Brain microvascular endothelial cell (primary cell): ENCODE results near the gene LPIN3.

Experiments
- DNase-seq: peaks from one replicate; pipeline ENCODE4 v3.0.0-alpha.2; 2020
- H3K27ac ChIP-seq: fragments of 250-450 bp; sonication (Bioruptor Pico); 2 replicates; pipeline ENCODE4 v1.5.1; 2020; ENCODE audit warnings: mild to moderate bottlenecking, moderate library complexity
- H3K27me3 ChIP-seq: fragments of 250-450 bp; sonication (Bioruptor Pico); replicated peaks from 2 replicates; pipeline ENCODE4 v1.5.1; 2020; ENCODE audit warnings: mild to moderate bottlenecking
- H3K36me3 ChIP-seq: fragments of 250-450 bp; sonication (Bioruptor Pico); replicated peaks from 2 replicates; pipeline ENCODE4 v1.5.1; 2020; ENCODE audit warnings: mild to moderate bottlenecking
- H3K4me3 ChIP-seq: 2 replicates; pipeline ENCODE4 v1.5.1; 2011; ENCODE audit warnings: low read depth, mild to moderate bottlenecking, control low read depth, low read length, moderate library complexity
- CTCF ChIP-seq: IDR thresholded peaks from 2 replicates; pipeline ENCODE4 v1.5.1; 2011; ENCODE audit warnings: low read depth, mild to moderate bottlenecking, moderate library complexity, low read length, control low read depth, inconsistent platforms; ENCODE audit errors: missing control alignments
- in situ Hi-C: cut with HindIII; loops from 2 replicates; pipeline ENCODE4 v1.10.0; 2017; ENCODE audit warnings: low sequenced_read_pairs, low pct_ligation_motif_present

LPIN3 gene

DNA sequence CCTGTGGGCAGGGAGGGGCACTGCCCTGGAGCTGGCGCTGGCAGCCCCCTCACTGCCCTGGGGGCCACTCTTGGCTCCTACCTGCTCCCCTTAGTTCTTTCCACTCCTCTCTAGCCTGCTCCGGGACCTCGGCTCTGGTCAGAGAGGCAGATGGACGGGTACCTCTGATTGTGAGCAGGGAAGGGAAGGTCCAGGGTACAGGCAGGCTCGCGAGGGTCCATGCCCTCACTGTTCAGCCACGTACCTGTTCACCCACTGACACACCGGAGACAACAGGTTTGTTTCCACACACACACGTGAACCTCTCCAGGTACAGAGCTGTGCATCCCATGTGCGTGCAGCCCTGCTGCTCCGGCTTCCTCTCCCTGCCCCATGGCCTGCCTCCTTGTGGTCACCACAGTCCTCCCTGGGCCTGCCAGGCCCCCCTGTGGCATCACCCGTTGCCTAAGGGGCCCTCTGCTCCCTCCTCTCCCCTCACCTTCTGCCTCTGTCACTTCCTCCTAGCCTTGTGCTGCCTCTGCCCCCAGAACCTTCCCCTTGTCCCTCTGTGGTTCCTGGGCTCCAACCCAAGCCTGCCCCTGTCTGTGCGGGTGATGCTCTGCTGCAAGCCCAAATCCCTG is 23.7 kb downstream of the LPIN3 start:
- no peaks in the 10 kb centered on the region for H3K36me3 ChIP-seq
- TF ChIP-seq CTCF = peak; percentile 22
- H3K27me3 ChIP-seq = peaks cover 33% of the 10 kb centered on the region
- H3K27ac ChIP-seq = no peak overlapping the region
- H3K4me3 ChIP-seq = no peak overlapping the region
- in situ Hi-C loops = no loop called here
- DNase-seq = no peak

DNA sequence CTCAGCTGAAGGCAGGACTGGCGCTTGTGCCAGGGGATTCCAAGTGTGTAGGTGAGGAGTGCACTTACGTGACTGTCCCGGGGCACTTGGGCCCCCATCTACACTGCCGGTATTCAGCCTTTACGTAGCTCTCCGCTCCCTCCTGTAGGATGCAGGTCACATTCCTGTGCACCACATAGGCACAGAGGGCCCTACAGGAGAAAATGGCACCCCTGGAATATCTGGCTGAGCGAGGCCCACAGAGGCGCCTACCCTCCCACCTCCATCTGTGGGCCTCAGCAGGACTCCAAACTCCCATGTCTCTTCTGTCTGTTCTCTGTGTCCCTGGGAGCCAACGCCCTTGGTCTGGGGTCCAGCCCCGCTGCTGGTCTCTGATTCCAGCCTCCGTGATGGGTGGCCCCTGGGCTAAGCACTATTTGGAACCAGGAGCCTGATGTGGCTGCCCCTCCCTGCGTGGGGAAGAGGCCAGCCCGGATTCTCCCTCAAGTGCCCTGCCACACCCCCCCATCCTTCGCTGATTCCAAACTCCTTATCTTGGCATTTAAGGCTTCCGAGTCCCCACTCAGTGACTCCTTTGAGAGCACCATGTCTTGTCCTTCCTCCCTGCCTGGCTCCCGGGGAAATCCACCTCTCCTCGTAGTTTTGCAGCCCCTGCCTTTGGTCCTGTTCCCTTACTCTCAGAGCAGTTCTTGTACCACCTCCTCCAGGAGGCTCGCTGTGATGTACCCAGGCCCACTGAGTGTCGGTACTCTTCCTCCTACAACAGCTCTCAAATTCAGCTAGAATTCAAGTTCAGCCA is 24.5 kb downstream of the LPIN3 start:
- Histone ChIP-seq H3K36me3 (no peaks in the 10 kb centered on the region), H3K27me3 (peaks cover 33% of the 10 kb centered on the region), H3K4me3 (no peak overlapping the region), H3K27ac (no peak overlapping the region)
- DNase-seq = no peak
- in situ Hi-C loops = no loop called here
- TF ChIP-seq CTCF = no peak

DNA sequence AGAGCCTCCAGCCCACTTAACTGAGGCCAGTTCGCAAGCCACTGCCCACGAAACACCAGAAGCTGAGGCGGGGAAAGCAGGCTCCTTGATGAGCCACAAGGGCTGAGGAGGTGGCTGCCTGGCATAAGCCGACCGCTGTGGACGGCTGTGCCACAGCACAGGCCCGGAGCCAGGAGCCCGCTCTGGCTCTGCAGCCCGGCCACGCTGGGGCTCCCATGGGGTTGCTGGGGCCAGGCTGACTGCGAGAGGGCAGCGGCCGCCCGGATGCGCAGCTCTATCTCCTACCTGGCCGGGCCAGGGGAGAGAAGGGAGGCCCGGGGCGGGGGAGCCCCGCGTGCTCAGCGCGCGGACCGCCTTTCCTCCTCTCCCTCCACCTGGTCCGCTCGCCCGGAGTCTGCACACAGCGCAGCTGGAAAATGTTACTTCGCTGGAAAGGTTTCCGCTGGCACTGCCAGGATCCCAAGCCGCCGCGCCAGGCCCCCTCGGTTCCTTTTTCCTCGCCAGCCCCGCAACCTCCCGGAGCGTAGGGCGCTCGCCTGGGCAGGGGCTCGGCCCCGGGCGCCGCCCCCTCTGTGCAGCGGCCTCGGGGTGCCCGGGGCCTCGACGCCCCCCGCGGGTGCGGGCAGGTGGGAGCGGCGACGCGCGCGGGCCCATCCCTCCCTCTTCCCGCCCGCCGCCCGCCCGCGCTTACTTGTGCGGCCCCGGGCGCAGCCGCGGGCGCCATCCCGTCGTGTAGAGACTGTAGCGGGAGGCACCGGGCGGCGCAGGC is 25.3 kb downstream of the LPIN3 start:
- no peak overlapping the region for H3K4me3 ChIP-seq
- in situ Hi-C loops = no loop called here
- no peak for DNase-seq
- no peaks in the 10 kb centered on the region for H3K36me3 ChIP-seq
- no peak for TF ChIP-seq CTCF
- H3K27me3 ChIP-seq = peaks cover 33% of the 10 kb centered on the region
- H3K27ac ChIP-seq = no peak overlapping the region

- Histone ChIP-seq H3K4me3 (peak within 1 kb of the TSS; percentile 26), H3K27ac (no peak within 1 kb of the TSS), H3K27me3 (peaks cover 33% of the 10 kb centered on the region), H3K36me3 (no peaks in the 10 kb centered on the region)
- DNase-seq = no peak
- TF ChIP-seq CTCF = no peak
- in situ Hi-C loops = no loop called here
These were observed 26.1 kb downstream of the LPIN3 start, which contains the start of gene EMILIN3 for GRCh38 chr20:41366546-41367392. Gene EMILIN3, minus strand, starts transcription at chr20:41366818. Its CDS starts 184 bp downstream, at chr20:41366634.

GRCh38 chr20:41367393-41367695 is 26.7 kb downstream of the LPIN3 start:
- Histone ChIP-seq H3K27me3 (peaks cover 33% of the 10 kb centered on the region), H3K36me3 (no peaks in the 10 kb centered on the region), H3K4me3 (no peak overlapping the region), H3K27ac (no peak overlapping the region)
- no peak for DNase-seq
- TF ChIP-seq CTCF = no peak
- in situ Hi-C loops = no loop called here
